ENCODE results near the gene PLCL2. TPM values are rescaled to one million over a fixed set of nuclear protein-coding genes. Genes with fewer than 3 reads are reported as not detected.

PLCL2 gene
- total and polyA plus RNA-seq, 2 donors (not counting 3 experiments of a cell fraction or from before 2014, with no cell fraction given): 2.3 to 10.7 TPM

DNA sequence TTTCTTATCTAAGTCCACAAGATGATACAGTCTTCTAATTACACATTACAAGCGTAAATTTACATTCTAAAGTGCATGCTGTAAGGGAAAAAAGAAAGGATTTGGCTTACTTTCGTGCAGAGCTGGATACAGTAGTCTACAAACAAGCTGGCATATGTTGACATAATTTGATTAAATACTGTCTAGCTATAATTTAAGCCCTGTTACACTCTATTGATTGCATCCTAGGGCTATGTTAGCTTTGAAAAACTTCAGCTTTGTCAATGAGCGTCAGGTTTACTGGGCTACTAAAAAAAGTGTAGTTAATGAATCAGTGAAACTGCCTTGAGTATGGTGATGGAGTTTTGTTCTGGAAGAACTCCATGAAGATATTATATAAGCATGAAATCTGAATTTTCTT, 24.5 kb upstream of the PLCL2 start:
- dilution Hi-C loops (cut with MboI; ENCODE audit: extremely low pct_ligation_motif_present, low sequenced_read_pairs): no loop called here
- TF ChIP-seq POLR2AphosphoS5 (IDR thresholded peaks at IDR 0.05; ENCODE audit: insufficient read depth, low read depth, low read length) (no peak), FOS (IDR thresholded peaks at IDR 0.05; ENCODE audit: borderline replicate concordance, insufficient read depth, low read length) (no peak), POLR2A (IDR thresholded peaks at IDR 0.05; ENCODE audit: low read depth, low read length) (no peak), JUN (IDR thresholded peaks at IDR 0.05; ENCODE audit: borderline replicate concordance, insufficient read depth, insufficient read length, low read depth) (no peak), MYC (IDR thresholded peaks at IDR 0.05; ENCODE audit: low read depth, low read length) (no peak), EZH2 (IDR thresholded peaks at IDR 0.05; ENCODE audit: borderline replicate concordance, low read depth, low read length, severe bottlenecking) (no peak), GATA2 (IDR thresholded peaks at IDR 0.05; ENCODE audit: insufficient read depth, insufficient read length, low read depth, low read length) (no peak)
- TF ChIP-seq, protein P1, sequence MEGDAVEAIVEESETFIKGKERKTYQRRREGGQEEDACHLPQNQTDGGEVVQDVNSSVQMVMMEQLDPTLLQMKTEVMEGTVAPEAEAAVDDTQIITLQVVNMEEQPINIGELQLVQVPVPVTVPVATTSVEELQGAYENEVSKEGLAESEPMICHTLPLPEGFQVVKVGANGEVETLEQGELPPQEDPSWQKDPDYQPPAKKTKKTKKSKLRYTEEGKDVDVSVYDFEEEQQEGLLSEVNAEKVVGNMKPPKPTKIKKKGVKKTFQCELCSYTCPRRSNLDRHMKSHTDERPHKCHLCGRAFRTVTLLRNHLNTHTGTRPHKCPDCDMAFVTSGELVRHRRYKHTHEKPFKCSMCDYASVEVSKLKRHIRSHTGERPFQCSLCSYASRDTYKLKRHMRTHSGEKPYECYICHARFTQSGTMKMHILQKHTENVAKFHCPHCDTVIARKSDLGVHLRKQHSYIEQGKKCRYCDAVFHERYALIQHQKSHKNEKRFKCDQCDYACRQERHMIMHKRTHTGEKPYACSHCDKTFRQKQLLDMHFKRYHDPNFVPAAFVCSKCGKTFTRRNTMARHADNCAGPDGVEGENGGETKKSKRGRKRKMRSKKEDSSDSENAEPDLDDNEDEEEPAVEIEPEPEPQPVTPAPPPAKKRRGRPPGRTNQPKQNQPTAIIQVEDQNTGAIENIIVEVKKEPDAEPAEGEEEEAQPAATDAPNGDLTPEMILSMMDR (IDR thresholded peaks at IDR 0.05; ENCODE audit: extremely low read depth in 1 of 2, insufficient read depth in 1 of 2, low read depth in 1 of 2, low read length in 2 of 2): no peak
- TF ChIP-seq, protein P2, sequence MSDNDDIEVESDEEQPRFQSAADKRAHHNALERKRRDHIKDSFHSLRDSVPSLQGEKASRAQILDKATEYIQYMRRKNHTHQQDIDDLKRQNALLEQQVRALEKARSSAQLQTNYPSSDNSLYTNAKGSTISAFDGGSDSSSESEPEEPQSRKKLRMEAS (IDR thresholded peaks at IDR 0.05; ENCODE audit: insufficient read depth, insufficient read length): no peak

More for the DNA sequence above, 24.5 kb upstream of the PLCL2 start:
- H3K9ac ChIP-seq (replicated peaks; ENCODE audit: extremely low read depth, insufficient read depth, low read length): no peak overlapping the region
- H3K4me3 ChIP-seq (replicated peaks in 1 of 3; ENCODE audit: insufficient read depth in 1 of 3, low read depth in 1 of 3, low read length in 3 of 3): no peak overlapping the region
- H3K36me3 ChIP-seq (ENCODE audit: control insufficient read depth in 2 of 2, extremely low read depth in 1 of 2, insufficient read depth in 2 of 2, low read length in 2 of 2): no peaks in the 10 kb centered on the region
- DNase-seq (ENCODE audit: low read depth, low spot score) (no peak), FAIRE-seq (no peak)
- peaks cover 15% of the 10 kb centered on the region for H3K4me1 ChIP-seq (ENCODE audit: control insufficient read depth, extremely low read depth, insufficient read depth, low read length)
- no peak overlapping the region for H3K4me2 ChIP-seq (ENCODE audit: insufficient read depth, low read length)
- no peak overlapping the region for H2AFZ ChIP-seq (ENCODE audit: low read depth, low read length)
- POLR2A ChIA-PET: no interaction called here
- H3K9me1 ChIP-seq (replicated peaks; ENCODE audit: control insufficient read depth, extremely low read depth, insufficient read depth, low read length): no peaks in the 10 kb centered on the region
- no peak overlapping the region for H3K27ac ChIP-seq (ENCODE audit: insufficient read depth, low read depth, low read length)
- CTCF ChIA-PET: no interaction called here
- BruUV-seq (replicated peaks): no TSS peak
- no peaks in the 10 kb centered on the region for H3K79me2 ChIP-seq (ENCODE audit: control insufficient read depth, insufficient read depth, low read length)
- intact Hi-C loops (cut with micrococcal nuclease): no loop called here
- H3K9me3 ChIP-seq (replicated peaks; ENCODE audit: control insufficient read depth, insufficient read depth, low read length): no peaks in the 10 kb centered on the region
- no peaks in the 10 kb centered on the region for H4K20me1 ChIP-seq (replicated peaks; ENCODE audit: control insufficient read depth, extremely low read depth, insufficient read depth, low read length)
- no peaks in the 10 kb centered on the region for H3K27me3 ChIP-seq (ENCODE audit: control insufficient read depth in 2 of 2, insufficient read depth in 2 of 2, low read length in 2 of 2)
